GM12878 (cell line): Measurements from ENCODE around the gene INO80D. TPM values are rescaled to one million over a fixed set of nuclear protein-coding genes. Genes with fewer than 3 reads are reported as not detected.

Experiments used
- ATAC-seq: fragments of 200-7000 bp; cut with Tn5 transposase; 3 replicates; pipeline ENCODE4 v1.9.1; 2020; ENCODE audit warnings: mild to moderate bottlenecking, moderate library complexity
- BruUV-seq: library from RNA; stranded (reverse); fragments of 400-500 nt; replicated peaks from 2 replicates; lab custom pipeline; 2021; lab: Mats Ljungman, UMichigan
- CTCF ChIA-PET: fragments of 300-600 bp; sonication (Branson Sonifier 250); formaldehyde crosslinking; extraction: SDS; loops from one replicate; lab custom pipeline; 2021; ENCODE audit warnings: inconsistent platforms; lab: Yijun Ruan, JAX
- POLR2A ChIA-PET: fragments of 350-600 bp; formaldehyde crosslinking; extraction: SDS; loops from one replicate; lab custom pipeline; 2021; ENCODE audit warnings: inconsistent platforms; lab: Charles Lee
- RAD21 ChIA-PET: fragments of 300-600 bp; sonication (Branson Sonifier 250); formaldehyde crosslinking; loops from one replicate; lab custom pipeline; 2023; ENCODE audit warnings: antibody characterized with exemption; ENCODE audit not compliant: unreplicated experiment; lab: Charles Lee
- SMC1A ChIA-PET: fragments of 300-600 bp; sonication (Branson Sonifier 250); formaldehyde crosslinking; loops from one replicate; lab custom pipeline; 2023; ENCODE audit not compliant: unreplicated experiment, uncharacterized antibody; lab: Charles Lee
- DNase-seq: peaks from one replicate; pipeline ENCODE4 v3.0.0-alpha.2; 2011; ENCODE audit warnings: low read depth, low spot score
- FAIRE-seq: peaks from 3 replicates; lab custom pipeline; 2011; peaks lifted over from hg19 to GRCh38; lab: Jason Lieb, UNC
- H2AFZ ChIP-seq: 2 replicates; pipeline ENCODE4 v1.6.0; 2011; ENCODE audit warnings: low read depth, low read length, control low read depth; ENCODE audit not compliant: control insufficient read depth
- H3K27ac ChIP-seq: 2 replicates; pipeline ENCODE4 v1.5.1; 2011; ENCODE audit warnings: control low read depth; ENCODE audit not compliant: control insufficient read depth, insufficient read depth
- H3K27me3 ChIP-seq, 2 experiments: replicated peaks in 1 of 2; 2 replicates each; pipeline versions ENCODE4 v1.6.0 to v1.6.1; 2011; ENCODE audit warnings: low read length in 1 of 2; ENCODE audit not compliant: control insufficient read depth in 2 of 2, insufficient read depth in 2 of 2
- H3K36me3 ChIP-seq, 2 experiments: 2 replicates each; pipeline ENCODE4 v1.5.1; 2011; ENCODE audit warnings: low read length in 1 of 2; ENCODE audit not compliant: control insufficient read depth in 2 of 2, insufficient read depth in 2 of 2
- H3K4me1 ChIP-seq: 2 replicates; pipeline ENCODE4 v1.6.1; 2011; ENCODE audit warnings: mild to moderate bottlenecking, low read length, moderate library complexity, mixed read lengths; ENCODE audit not compliant: control insufficient read depth, insufficient read depth
- H3K4me2 ChIP-seq: 2 replicates; pipeline ENCODE4 v1.6.0; 2011; ENCODE audit warnings: control low read depth; ENCODE audit not compliant: control insufficient read depth, insufficient read depth
- H3K4me3 ChIP-seq: fragments of 200-600 bp; sonication (generic); 2 replicates; pipeline ENCODE4 v1.5.1; 2016
- H3K79me2 ChIP-seq: 2 replicates; pipeline ENCODE4 v1.6.0; 2011; ENCODE audit warnings: low read length; ENCODE audit not compliant: control insufficient read depth, insufficient read depth
- H3K9ac ChIP-seq: 2 replicates; pipeline ENCODE4 v1.8.0; 2011; ENCODE audit warnings: low read length, control low read depth, mixed read lengths; ENCODE audit not compliant: control insufficient read depth, insufficient read depth
- H3K9me3 ChIP-seq: replicated peaks from 3 replicates; pipeline ENCODE4 v1.5.1; 2011; ENCODE audit warnings: mild to moderate bottlenecking, low read length; ENCODE audit not compliant: control insufficient read depth, insufficient read depth
- H4K20me1 ChIP-seq: 2 replicates; pipeline ENCODE4 v1.6.0; 2011; ENCODE audit not compliant: control insufficient read depth, insufficient read depth
- ATF7 ChIP-seq: fragments of 450-650 bp; IDR thresholded peaks from 2 replicates; pipeline ENCODE4 v1.6.1; 2016; ENCODE audit warnings: low read depth, mild to moderate bottlenecking
- BCL11A ChIP-seq: IDR thresholded peaks from 2 replicates; pipeline ENCODE4 v1.6.1; 2011; ENCODE audit warnings: low read depth, low read length
- BCL3 ChIP-seq: IDR thresholded peaks from 2 replicates; pipeline ENCODE4 v1.6.1; 2011; ENCODE audit warnings: borderline replicate concordance, low read depth, mild to moderate bottlenecking, moderate library complexity, low read length; ENCODE audit not compliant: insufficient read depth, poor library complexity, severe bottlenecking
- BMI1 ChIP-seq: fragments of 450-650 bp; IDR thresholded peaks from 2 replicates; pipeline ENCODE4 v1.6.1; 2016; ENCODE audit warnings: mild to moderate bottlenecking, moderate library complexity, borderline replicate concordance
- EED ChIP-seq: sonication (generic); IDR thresholded peaks from 2 replicates; pipeline ENCODE4 v1.6.1; 2016; ENCODE audit warnings: antibody characterized with exemption, low read depth
- EGR1 ChIP-seq, 2 experiments: IDR thresholded peaks; 1 replicate in 1 of 2; 2 replicates in 1 of 2; pipeline ENCODE4 v1.6.1; 2011 to 2012; ENCODE audit warnings: low read depth in 2 of 2, low read length in 2 of 2, borderline replicate concordance in 1 of 2, mild to moderate bottlenecking in 1 of 2, moderate library complexity in 1 of 2
- ELK1 ChIP-seq: IDR thresholded peaks from 2 replicates; pipeline ENCODE4 v1.6.1; 2012; ENCODE audit warnings: low read depth, low read length, improper control_type of control experiment
- KAT2A ChIP-seq: conservative IDR thresholded peaks from 2 replicates; pipeline ENCODE4 v1.6.1; 2011; ENCODE audit warnings: low read depth, low read length; ENCODE audit not compliant: control insufficient read depth
- KLF5 ChIP-seq: fragments of 450-650 bp; IDR thresholded peaks from 2 replicates; pipeline ENCODE4 v1.6.1; 2014; ENCODE audit warnings: mild to moderate bottlenecking; ENCODE audit not compliant: partially characterized antibody
- MTA2 ChIP-seq: fragments of 450-650 bp; IDR thresholded peaks from 2 replicates; pipeline ENCODE4 v1.6.1; 2016; ENCODE audit warnings: low read depth, mild to moderate bottlenecking, moderate library complexity
- MYB ChIP-seq: fragments of 150-350 bp; IDR thresholded peaks from 2 replicates; pipeline ENCODE4 v1.6.1; 2014; ENCODE audit warnings: mild to moderate bottlenecking, low read depth, low read length, borderline replicate concordance
- NFYA ChIP-seq: IDR thresholded peaks from 2 replicates; pipeline ENCODE4 v1.6.1; 2011; ENCODE audit warnings: low read depth, mild to moderate bottlenecking, low read length, improper control_type of control experiment, borderline replicate concordance
- PKNOX1 ChIP-seq: fragments of 450-650 bp; IDR thresholded peaks from 2 replicates; pipeline ENCODE4 v1.6.1; 2016; ENCODE audit warnings: mild to moderate bottlenecking
- SREBF1 ChIP-seq: IDR thresholded peaks from 2 replicates; pipeline ENCODE4 v1.6.1; 2012; ENCODE audit warnings: mild to moderate bottlenecking, low read length
- TARDBP ChIP-seq: IDR thresholded peaks from 2 replicates; pipeline ENCODE4 v1.6.1; 2016; ENCODE audit warnings: borderline replicate concordance
- TCF7 ChIP-seq: IDR thresholded peaks from 2 replicates; pipeline ENCODE4 v1.6.1; 2014; ENCODE audit warnings: antibody characterized with exemption, borderline replicate concordance
- WGBS: methylation state at CpG from one replicate; pipeline ENCODE4 v1.1.6; 2016; ENCODE audit warnings: low lambda C conversion rate; ENCODE audit not compliant: insufficient replicate concordance, insufficient coverage; ENCODE audit errors: missing lambda C conversion rate; 5-methylcytosine and 5-hydroxymethylcytosine counted together
- in situ Hi-C: fragments of 300-500 bp; cut with MboI; formaldehyde crosslinking; loops from 9 replicates; pipeline ENCODE4 v1.14.3; 2018; ENCODE audit warnings: mixed read lengths
- intact Hi-C: fragments of 100-400 bp; cut with micrococcal nuclease; formaldehyde crosslinking; loops from one replicate; pipeline ENCODE4 v1.14.2; 2022; ENCODE audit not compliant: unreplicated experiment
- polyA plus RNA-seq, 11 experiments: library from polyadenylated mRNA; depleted of rRNA in 4 of 11; unstranded in 6 of 11; stranded (reverse) in 5 of 11; fragments of >200 nt; fragmentation: Nextera tagmentation in 4 of 11; fragmentation: Illumina TruSeq in 1 of 11; extraction: Ambion mirVana in 4 of 11; extraction: Trizol in 1 of 11; gene quantifications; 1 replicate in 1 of 11; 2 replicates in 10 of 11; pipeline versions ENCODE4 v1.2.1 to v1.2.3, GENCODE V29; 2011 to 2016; ENCODE audit warnings: inconsistent platforms in 2 of 11, missing spikeins in 2 of 11, low read depth in 1 of 11
- total RNA-seq, 4 experiments: library from RNA; depleted of rRNA in 3 of 4; stranded (reverse); fragments of >200 nt in 3 of 4; fragmentation: Illumina TruSeq in 1 of 4; extraction: Trizol in 1 of 4; gene quantifications; 2 replicates each; pipeline versions ENCODE4 v1.2.1 to v1.2.3, GENCODE V29; 2013 to 2021

The INO80D gene
- total and polyA plus RNA-seq, 10 of the 15 experiments (the other 5 are each of a cell fraction or from before 2014, with no cell fraction given), result 0.73 to 16.3 (median 4.7) TPM

- TF ChIP-seq EED (no peak), BCL3 (no peak), ATF7 (no peak), NFYA (no peak)
Measured at GRCh38 chr2:206011795-206012194, 74.2 kb downstream of the INO80D start (continued).

GRCh38 chr2:206011018-206011614 is 74.9 kb downstream of the INO80D start:
- Histone ChIP-seq H3K9me3 (peaks cover 7% of the 10 kb centered on the region; the same call in 2 of the 3 replicates), H3K4me2 (no peak overlapping the region), H3K4me3 (no peak overlapping the region), H3K9ac (no peak overlapping the region), H3K79me2 (no peaks in the 10 kb centered on the region), H3K4me1 (no peaks in the 10 kb centered on the region), H3K27ac (no peak overlapping the region), H3K27me3 (no peaks in the 10 kb centered on the region), H2AFZ (no peak overlapping the region), H4K20me1 (no peaks in the 10 kb centered on the region), H3K36me3 (peaks cover 3 to 10% of the 10 kb centered on the region in 2 experiments)
- SMC1A ChIA-PET, result interaction anchor here (0.8 kb wide), 1 partner anchor 10 kb away, joined by 3 read pairs; no protein-coding TSS in a partner anchor
- DNase-seq (no peak), ATAC-seq (no peak), FAIRE-seq (no peak)
- intact Hi-C loops (no loop called here), in situ Hi-C loops (no loop called here)
- TF ChIP-seq TARDBP (no peak), PKNOX1 (no peak), BMI1 (no peak), ELK1 (no peak), MYB (no peak), KLF5 (no peak), KAT2A (no peak), MTA2 (no peak), SREBF1 (no peak), TCF7 (no peak), EGR1 (IDR thresholded peaks at IDR 0.05; ENCODE audit: borderline replicate concordance in 1 of 2, low read depth in 2 of 2, low read length in 2 of 2) (no peak), BCL11A (no peak)
- CTCF ChIA-PET, result no interaction called here
- BruUV-seq, result no TSS peak
- RAD21 ChIA-PET, result no interaction called here
- POLR2A ChIA-PET, result no interaction called here
- WGBS, result 94% methylated on average over 4 of the region's 4 CpGs
